Measurements from ENCODE around the gene SLC45A2.
"Not testable (repeated sequence)": the region's sequence is repeated elsewhere in the genome, so short reads cannot be mapped to it uniquely, and the experiment has no call there.

The SLC45A2 gene

DNA sequence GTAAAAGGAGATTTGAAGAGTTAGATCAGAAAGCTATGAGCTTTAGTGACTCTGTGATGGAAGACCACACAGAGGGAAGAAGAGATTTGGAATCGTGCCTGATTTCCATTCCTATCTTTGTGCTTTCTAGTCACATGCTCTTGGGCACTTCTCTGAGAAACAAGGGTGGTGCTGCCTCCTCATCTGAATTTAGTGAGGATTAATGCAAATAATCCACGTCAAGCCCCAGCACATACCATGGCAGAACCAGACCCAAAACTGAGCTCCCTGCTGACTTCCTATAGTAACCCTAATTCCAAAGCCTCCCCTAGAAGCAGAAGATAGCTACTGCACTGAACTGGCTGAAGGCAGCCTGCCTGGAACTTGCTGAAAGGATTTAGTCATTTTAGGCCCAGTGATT is 17.7 kb downstream of the SLC45A2 start:
- DNase-seq, result no peak

DNA sequence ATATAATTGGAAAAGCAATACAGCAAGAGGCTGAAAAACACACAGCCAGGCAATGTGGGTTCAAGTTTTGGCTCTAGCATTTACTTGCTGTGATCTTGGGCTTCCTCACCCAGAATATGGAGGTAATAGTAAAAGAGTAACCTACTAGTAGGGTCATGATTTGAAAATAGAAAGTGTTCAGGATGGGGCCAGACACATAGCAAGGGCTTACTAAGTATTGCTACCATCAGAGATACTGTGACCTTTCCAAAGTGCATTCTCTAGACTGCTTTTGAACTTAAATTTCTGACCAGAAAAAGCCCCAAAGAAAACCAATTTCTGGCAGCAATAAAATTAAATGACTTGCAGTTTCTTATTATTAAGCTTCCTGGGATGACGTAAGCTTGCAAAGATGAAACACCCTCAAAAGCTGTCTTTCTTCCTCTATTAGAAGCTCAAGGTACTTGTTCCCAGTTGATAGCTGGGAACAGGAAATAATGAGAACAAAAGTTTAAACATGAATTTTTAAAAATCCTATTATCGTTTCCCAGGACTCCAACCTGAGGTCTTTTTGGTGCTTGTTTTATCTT is 20.3 kb downstream of the SLC45A2 start:
- no peak for DNase-seq

GRCh38 chr5:33958176-33958575 is 26.3 kb downstream of the SLC45A2 start:
- no peak for DNase-seq

DNA sequence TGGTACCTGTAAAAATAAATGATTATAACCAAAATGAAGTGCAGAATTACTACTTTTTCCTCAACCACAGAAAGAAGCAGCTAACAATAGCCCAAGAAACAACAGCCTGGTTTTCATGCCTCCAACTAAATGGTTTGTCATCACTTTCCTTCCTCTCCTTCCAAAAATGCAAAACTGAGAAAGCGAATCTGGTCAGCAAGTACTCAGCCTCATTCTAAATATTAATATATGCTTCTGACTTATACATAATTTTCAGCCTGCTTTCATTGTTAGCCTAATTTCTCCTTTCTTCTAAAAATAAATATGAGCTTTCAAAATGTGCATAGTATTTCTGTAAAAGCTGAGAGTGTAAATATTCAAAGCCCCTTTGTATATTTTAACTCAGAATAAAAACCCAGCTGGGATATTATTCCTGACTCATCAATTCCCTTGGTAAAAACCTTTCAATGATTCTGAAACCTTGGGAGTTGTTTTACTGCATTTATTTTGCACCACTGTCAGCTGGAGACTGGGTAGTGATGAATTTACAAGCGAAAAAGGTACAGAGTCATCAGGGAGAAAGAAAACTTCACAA is 26.8 kb downstream of the SLC45A2 start:
- DNase-seq, result no peak

- DNase-seq, result not testable (repeated sequence)
These were observed 32.3 kb downstream of the SLC45A2 start for GRCh38 chr5:33952175-33952574.

GRCh38 chr5:33944543-33945132 is 39.9 kb downstream of the SLC45A2 start:
- no peak for DNase-seq

DNA sequence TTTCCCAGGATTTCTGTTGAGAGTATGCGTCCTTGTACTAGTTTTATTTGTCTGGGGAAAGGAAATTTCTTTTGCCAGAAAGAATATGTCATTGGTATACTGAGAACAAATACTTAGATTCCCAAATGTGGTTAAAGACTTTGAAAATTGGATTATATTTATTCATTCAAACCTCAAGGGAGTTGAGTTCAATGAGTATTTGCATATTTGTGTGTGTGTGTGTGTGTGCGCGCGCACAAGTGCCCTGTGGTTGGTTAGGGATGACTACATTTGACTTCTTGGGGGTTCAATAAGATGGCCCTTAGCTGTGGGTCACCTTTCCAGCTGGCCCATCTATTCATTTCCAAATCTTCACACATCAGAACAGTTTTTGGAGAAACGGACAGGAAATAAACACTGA is 43.4 kb downstream of the SLC45A2 start:
- no peak for DNase-seq

DNA sequence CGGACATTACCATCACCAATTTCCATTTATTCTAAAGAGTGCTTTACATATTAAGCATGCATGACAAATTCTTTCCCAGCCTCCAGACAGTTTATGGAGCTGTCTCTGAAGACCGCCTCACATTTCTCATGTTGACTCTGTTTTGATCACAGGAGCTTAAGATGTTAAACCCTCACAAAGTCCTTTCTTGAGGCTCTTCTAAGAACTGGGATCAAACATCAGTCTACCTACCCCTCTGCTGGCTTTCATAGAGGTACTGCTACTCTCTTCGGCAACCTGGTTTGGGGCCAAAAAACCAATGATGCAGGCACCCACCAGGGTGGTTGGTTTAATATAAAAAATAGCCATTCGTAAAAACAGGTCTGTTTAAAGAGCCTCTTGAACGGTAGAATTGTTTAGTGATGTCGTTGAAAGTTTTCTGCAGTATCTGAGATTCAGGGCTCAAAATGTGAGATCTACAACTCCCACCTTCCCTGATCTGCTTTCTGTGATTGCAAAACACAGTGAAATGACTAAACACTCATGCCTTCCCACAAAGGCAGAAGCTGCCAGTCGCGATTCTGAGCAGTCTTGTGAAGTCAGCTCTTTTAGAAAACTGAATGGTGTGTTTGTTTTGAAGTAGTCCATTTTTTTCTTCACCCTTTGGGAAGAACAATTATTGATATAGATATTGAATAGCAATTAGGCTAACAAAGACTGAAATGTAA is 44.8 kb downstream of the SLC45A2 start:
- no peak for DNase-seq

- no peak for DNase-seq
These were observed 45.6 kb downstream of the SLC45A2 start for GRCh38 chr5:33938881-33939280.

DNA sequence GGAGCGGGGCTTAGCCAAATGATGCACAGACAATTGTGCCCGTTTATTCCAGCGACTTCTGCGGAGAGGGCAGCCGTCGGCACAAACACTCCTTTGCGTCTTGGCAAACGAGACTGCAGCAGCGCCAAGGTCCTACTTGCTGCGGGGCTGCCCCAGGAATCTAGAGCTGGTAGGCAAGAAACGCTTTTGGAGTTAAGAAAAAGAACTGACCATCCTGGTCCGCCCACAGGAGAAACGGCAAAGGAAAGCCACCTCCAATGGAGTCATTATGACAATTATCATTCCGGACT is 46.0 kb downstream of the SLC45A2 start:
- no peak for DNase-seq

DNA sequence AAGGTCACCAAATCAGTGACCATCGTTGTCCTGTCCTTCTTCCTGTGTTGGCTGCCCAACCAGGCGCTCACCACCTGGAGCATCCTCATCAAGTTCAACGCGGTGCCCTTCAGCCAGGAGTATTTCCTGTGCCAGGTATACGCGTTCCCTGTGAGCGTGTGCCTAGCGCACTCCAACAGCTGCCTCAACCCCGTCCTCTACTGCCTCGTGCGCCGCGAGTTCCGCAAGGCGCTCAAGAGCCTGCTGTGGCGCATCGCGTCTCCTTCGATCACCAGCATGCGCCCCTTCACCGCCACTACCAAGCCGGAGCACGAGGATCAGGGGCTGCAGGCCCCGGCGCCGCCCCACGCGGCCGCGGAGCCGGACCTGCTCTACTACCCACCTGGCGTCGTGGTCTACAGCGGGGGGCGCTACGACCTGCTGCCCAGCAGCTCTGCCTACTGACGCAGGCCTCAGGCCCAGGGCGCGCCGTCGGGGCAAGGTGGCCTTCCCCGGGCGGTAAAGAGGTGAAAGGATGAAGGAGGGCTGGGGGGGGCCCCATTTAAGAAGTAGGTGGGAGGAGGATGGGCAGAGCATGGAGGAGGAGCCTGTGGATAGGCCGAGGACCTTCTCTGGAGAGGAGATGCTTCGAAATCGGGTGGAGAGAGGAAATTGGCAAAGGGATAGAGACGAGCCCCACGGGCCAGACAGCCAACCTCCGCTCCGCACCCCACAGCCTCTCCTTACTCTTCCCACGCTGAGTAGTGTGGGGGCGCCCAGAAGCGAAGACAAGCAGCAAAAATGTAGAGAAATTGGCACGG is 46.6 kb downstream of the SLC45A2 start:
- peak; percentile 9 for DNase-seq

GRCh38 chr5:33937017-33937706 is 47.3 kb downstream of the SLC45A2 start:
- peak; percentile 6 for DNase-seq

DNA sequence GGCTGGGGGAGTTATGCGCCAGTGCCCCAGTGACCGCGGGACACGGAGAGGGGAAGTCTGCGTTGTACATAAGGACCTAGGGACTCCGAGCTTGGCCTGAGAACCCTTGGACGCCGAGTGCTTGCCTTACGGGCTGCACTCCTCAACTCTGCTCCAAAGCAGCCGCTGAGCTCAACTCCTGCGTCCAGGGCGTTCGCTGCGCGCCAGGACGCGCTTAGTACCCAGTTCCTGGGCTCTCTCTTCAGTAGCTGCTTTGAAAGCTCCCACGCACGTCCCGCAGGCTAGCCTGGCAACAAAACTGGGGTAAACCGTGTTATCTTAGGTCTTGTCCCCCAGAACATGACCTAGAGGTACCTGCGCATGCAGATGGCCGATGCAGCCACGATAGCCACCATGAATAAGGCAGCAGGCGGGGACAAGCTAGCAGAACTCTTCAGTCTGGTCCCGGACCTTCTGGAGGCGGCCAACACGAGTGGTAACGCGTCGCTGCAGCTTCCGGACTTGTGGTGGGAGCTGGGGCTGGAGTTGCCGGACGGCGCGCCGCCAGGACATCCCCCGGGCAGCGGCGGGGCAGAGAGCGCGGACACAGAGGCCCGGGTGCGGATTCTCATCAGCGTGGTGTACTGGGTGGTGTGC is 48.0 kb downstream of the SLC45A2 start, which contains the start of gene RXFP3:
Gene RXFP3 (plus strand): TSS at position 6 of the 636 bp plus-strand sequence. CDS start 355 bp downstream, at position 361.
- no peak for DNase-seq

DNA sequence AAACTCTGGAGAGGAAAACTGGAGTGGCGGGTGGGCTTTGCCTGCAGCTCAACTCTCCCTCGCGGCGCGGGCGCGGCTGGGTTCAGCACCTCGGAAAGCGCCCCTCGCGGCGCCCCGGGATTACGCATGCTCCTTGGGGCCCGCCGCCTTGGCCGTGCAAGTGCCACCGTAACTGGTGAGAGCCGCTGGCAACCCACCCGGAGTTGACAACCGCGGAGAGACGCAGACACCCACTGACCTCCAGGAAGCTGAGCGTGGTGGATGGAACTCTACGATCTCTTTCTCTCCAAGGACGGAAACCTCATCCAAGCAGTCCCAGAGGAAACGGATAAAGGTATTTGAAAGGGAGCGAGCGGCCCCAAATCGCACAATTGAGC is 48.5 kb downstream of the SLC45A2 start:
- peak; percentile 76 for DNase-seq

DNA sequence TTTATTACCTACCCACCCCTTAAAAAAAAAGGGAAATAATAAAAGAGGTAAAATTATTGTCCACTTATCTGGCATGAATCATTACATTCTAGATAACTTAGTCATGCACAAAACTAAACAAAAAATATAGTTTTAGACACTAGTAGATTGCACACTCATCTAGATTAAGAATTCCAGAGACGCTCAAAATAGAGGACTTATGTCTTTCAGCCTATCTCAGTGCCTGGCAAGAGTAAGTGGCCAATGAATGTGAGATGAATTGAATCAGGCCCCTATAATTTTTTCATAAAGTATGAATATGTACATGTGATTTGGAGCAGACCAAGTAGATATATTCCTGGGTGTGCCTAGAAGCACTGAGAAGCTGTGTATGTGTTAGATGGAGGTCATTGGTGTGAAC is 50.3 kb downstream of the SLC45A2 start:
- DNase-seq, result no peak

DNA sequence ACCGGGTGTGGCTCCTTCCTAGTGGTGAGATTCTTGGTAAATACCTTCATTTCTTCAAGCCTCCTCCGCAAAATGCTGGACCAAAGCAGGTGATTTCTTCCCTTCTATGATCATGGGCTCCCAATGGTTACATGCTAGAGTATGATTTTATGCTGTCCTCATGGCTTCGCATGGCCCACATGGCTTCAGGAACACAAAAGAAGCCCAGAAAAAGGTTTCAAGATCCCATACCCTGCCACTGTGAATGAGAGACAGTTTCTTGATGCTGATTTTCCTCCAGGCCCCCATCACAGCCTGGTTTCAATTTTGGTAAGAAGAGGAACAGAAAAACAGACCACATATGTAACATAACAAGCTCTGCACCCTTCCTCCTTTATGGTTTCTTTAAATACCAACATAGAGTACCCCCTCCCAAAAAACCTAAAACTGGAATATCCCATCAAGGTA is 50.7 kb downstream of the SLC45A2 start:
- DNase-seq, result no peak

DNA sequence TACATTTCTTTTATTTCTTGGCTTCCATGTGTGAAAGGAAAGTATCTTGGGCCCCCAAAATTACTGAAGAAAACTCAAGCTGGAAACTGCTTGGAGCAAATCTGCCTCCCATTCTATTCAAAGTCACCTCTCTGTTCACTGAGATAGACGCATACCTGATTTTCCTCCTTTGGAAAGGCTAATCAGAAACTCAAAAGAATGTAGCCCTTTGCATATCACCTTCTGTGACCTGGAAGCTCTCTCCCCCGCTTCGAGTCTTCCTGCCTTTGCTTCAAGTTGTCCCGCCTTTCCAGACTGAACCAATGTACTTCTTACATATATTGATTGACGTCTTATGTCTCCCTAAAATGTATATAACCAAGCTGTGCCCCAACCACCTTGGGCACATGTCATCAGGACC is 53.4 kb downstream of the SLC45A2 start:
- DNase-seq, result no peak

GRCh38 chr5:33929925-33930690 is 54.4 kb downstream of the SLC45A2 start:
- DNase-seq, result no peak

DNA sequence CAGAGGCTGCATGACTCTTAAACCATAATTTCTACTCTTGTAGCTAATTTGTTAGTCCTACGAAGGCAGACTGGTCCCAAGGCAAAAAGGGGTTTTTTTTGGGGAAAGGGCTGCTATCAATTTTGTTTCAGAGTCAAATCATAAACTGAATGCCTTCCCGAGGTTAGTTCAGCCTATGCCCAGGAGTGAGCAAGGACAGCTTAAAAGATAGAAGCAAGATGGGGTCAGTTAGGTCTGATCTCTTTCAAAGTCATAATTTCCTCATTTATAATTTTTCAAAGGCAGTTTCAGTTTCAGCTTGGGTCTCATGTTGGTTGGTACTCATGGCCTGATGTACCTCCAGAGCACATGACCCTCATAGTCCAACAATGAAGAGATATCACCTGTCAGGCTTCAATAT is 56.2 kb downstream of the SLC45A2 start:
- no peak for DNase-seq

- DNase-seq, result no peak
These were observed 56.8 kb downstream of the SLC45A2 start for GRCh38 chr5:33927685-33928084.

DNA sequence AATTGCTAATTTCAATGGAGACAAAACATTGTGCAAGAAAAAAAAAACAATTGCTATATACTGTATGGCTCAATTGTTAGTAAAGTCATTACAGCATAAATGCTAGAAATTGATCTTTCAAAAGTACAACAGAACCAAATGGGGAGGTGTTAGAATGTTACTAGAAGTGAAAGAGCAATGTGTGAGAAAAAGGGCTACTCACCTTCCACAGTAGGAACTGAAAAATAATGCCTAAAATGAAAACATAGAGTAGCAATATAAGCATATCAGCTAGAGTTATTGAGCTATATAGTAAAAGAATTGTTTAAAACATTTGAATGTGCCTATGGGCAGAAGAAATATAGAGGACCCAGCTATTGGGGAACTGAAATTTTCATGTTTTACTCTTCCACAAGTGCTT is 59.2 kb downstream of the SLC45A2 start:
- DNase-seq, result no peak
